SK-N-SH treated with all-trans-retinoic acid at 6 μM for 48 hours (cell line): ENCODE measurements around the gene CLCN7.

Experiments
- ATAC-seq: fragments of 200-7000 bp; cut with Tn5 transposase; 3 replicates; pipeline ENCODE4 v1.9.1; 2020; ENCODE audit warnings: mild to moderate bottlenecking, moderate library complexity
- BACH2 ChIP-seq: fragments of 250-450 bp; sonication (Bioruptor Pico); IDR thresholded peaks from 2 replicates; pipeline ENCODE4 v1.9.0; 2021; ENCODE audit warnings: mild to moderate bottlenecking, borderline replicate concordance
- CREB5 ChIP-seq: fragments of 250-450 bp; sonication (Bioruptor Pico); IDR thresholded peaks from 2 replicates; pipeline ENCODE4 v1.5.1; 2020; ENCODE audit warnings: low read depth, mild to moderate bottlenecking, moderate library complexity
- CSDC2 ChIP-seq: fragments of 250-450 bp; sonication (Bioruptor Pico); IDR thresholded peaks from 2 replicates; pipeline ENCODE4 v1.5.0; 2020; ENCODE audit warnings: mild to moderate bottlenecking, moderate library complexity
- ESRRG ChIP-seq: fragments of 250-450 bp; sonication (Bioruptor Pico); IDR thresholded peaks from 2 replicates; pipeline ENCODE4 v1.6.1; 2021; ENCODE audit warnings: mild to moderate bottlenecking
- GLIS3 ChIP-seq: fragments of 250-450 bp; sonication (Bioruptor Pico); IDR thresholded peaks from 2 replicates; pipeline ENCODE4 v1.5.0; 2020; ENCODE audit warnings: mild to moderate bottlenecking, moderate library complexity
- ISL1 ChIP-seq: fragments of 250-450 bp; sonication (Bioruptor Pico); IDR thresholded peaks from 2 replicates; pipeline ENCODE4 v2.1.2; 2022; ENCODE audit warnings: mild to moderate bottlenecking, moderate library complexity
- PATZ1 ChIP-seq: fragments of 250-450 bp; sonication (Bioruptor Pico); IDR thresholded peaks from 2 replicates; pipeline ENCODE4 v1.8.0; 2020; ENCODE audit warnings: mild to moderate bottlenecking, moderate library complexity, borderline replicate concordance
- POU6F1 ChIP-seq: fragments of 250-450 bp; sonication (Bioruptor Pico); IDR thresholded peaks from 2 replicates; pipeline ENCODE4 v1.8.0; 2021; ENCODE audit warnings: low read depth, mild to moderate bottlenecking, moderate library complexity, borderline replicate concordance
- PPARA ChIP-seq: fragments of 250-450 bp; sonication (Bioruptor Pico); IDR thresholded peaks from 2 replicates; pipeline ENCODE4 v1.5.0; 2020; ENCODE audit warnings: mild to moderate bottlenecking, borderline replicate concordance
- RARB ChIP-seq: fragments of 250-450 bp; sonication (Bioruptor Pico); IDR thresholded peaks from 2 replicates; pipeline ENCODE4 v1.8.0; 2021; ENCODE audit warnings: mild to moderate bottlenecking, moderate library complexity
- SNAI2 ChIP-seq: fragments of 250-450 bp; sonication (Bioruptor Pico); IDR thresholded peaks from 2 replicates; pipeline ENCODE4 v1.5.0; 2020; ENCODE audit warnings: mild to moderate bottlenecking, moderate library complexity
- TCF4 ChIP-seq: fragments of 250-450 bp; sonication (Bioruptor Pico); IDR thresholded peaks from 2 replicates; pipeline ENCODE4 v1.8.0; 2021; ENCODE audit warnings: mild to moderate bottlenecking, moderate library complexity, borderline replicate concordance
- TOX ChIP-seq: fragments of 250-450 bp; sonication (Bioruptor Pico); IDR thresholded peaks from 2 replicates; pipeline ENCODE4 v1.8.0; 2021; ENCODE audit warnings: mild to moderate bottlenecking, moderate library complexity, borderline replicate concordance
- TSHZ2 ChIP-seq: fragments of 250-450 bp; sonication (Bioruptor Pico); IDR thresholded peaks from 2 replicates; pipeline ENCODE4 v1.5.0; 2020; ENCODE audit warnings: mild to moderate bottlenecking, moderate library complexity
- ZC3H10 ChIP-seq: fragments of 250-450 bp; sonication (Bioruptor Pico); IDR thresholded peaks from 2 replicates; pipeline ENCODE4 v1.5.1; 2021; ENCODE audit warnings: mild to moderate bottlenecking, moderate library complexity
- ZFP3 ChIP-seq: fragments of 250-450 bp; sonication (Bioruptor Pico); IDR thresholded peaks from 2 replicates; pipeline ENCODE4 v1.5.0; 2020; ENCODE audit warnings: mild to moderate bottlenecking, moderate library complexity
- ZFP30 ChIP-seq: fragments of 450-650 bp; formaldehyde crosslinking; IDR thresholded peaks from 2 replicates; pipeline ENCODE4 v1.5.0; 2022; ENCODE audit warnings: mild to moderate bottlenecking, moderate library complexity

CLCN7 gene

GRCh38 chr16:1466968-1467521, 7.8 kb downstream of the CLCN7 start:
- no peak for ATAC-seq
- TF ChIP-seq TSHZ2 (CRISPR knock-in tag) (no peak), POU6F1 (CRISPR knock-in tag) (no peak), ZFP30 (CRISPR knock-in tag) (no peak), BACH2 (CRISPR knock-in tag) (no peak), ZC3H10 (no peak), GLIS3 (CRISPR knock-in tag) (no peak), CREB5 (CRISPR knock-in tag) (no peak), TCF4 (CRISPR knock-in tag) (no peak), PPARA (no peak)

- TF ChIP-seq PPARA = no peak
- no peak for TF ChIP-seq CSDC2 (CRISPR knock-in tag)
- no peak for TF ChIP-seq TCF4 (CRISPR knock-in tag)
- no peak for TF ChIP-seq ZFP3
- no peak for TF ChIP-seq POU6F1 (CRISPR knock-in tag)
- ATAC-seq = no peak
Measured at GRCh38 chr16:1466054-1466453, 8.8 kb downstream of the CLCN7 start.

GRCh38 chr16:1465567-1465915, 9.3 kb downstream of the CLCN7 start:
- TF ChIP-seq RARB (CRISPR knock-in tag) (no peak), SNAI2 (no peak), CSDC2 (CRISPR knock-in tag) (no peak), ZC3H10 (no peak), ESRRG (no peak), TOX (CRISPR knock-in tag) (no peak), POU6F1 (CRISPR knock-in tag) (no peak), TCF4 (CRISPR knock-in tag) (no peak), PATZ1 (no peak), PPARA (no peak), ISL1 (CRISPR knock-in tag) (no peak)
- no peak for ATAC-seq
